Lower leg skin (tissue), 3 donors: ENCODE results near the gene FOXO6.

Experiments
- CTCF ChIP-seq, 3 donors: fragments of 450-650 bp; IDR thresholded peaks; one replicate each; pipeline ENCODE4 v1.5.1; 2016; ENCODE audit warnings: antibody characterized with exemption in 3 of 3, mild to moderate bottlenecking in 3 of 3, moderate library complexity in 2 of 3
- POLR2A ChIP-seq, 2 donors: fragments of 450-650 bp; IDR thresholded peaks; one replicate each; pipeline ENCODE4 v1.6.1; 2016 to 2017; ENCODE audit warnings: antibody characterized with exemption in 2 of 2, mild to moderate bottlenecking in 1 of 2, moderate library complexity in 1 of 2

- no peak for TF ChIP-seq CTCF (IDR thresholded peaks at IDR 0.05)
- TF ChIP-seq POLR2A (IDR thresholded peaks at IDR 0.05): no peak
Observed at GRCh38 chr1:41317361-41317760, 43.9 kb upstream of the FOXO6 start.
